Measurements from ENCODE around the gene ERG.

The ERG gene

DNA sequence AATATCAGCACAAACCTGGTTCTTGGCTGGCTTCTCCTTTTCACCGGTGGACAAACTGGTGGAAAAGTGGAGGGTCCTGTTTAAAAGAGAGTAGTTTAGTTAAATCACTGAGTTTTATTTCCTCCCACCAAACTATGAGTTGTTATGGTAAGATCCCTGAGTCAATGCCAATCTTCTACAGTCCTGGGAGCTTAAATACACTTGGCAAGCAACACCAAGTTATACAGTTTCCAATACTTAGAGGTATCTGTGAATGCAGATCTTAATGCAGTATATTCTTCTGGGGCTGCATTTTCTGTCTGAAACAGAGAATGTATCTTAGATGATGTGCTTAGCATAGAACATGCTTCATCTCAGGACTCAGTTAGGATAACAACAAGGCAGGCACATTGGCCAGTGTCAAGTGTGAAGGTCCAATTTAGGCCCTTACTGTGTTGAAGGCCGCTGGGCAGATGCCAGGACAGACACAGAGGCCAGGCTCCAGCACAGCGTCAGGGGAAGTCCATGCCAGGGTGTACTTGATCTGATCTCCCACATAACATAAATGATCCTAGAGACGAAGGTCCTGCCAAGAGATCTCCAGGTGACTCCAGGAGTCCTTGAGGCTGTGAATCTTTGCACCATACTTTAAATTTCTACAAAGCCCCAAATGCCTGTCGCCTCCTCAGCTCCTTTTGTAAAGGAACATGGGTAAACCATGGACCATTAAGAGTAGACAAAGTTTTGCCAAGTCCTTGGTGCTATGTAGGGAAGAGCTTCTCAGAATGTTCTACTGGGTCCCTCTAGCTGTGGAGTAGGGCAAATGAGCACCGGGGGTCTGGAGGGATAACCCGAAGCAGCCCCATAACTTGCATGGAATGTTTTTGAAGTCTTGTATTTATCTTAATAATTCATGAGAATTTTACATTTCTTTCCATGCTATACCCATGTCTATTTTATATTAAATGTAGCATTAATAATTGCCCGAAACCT is 164.7 kb downstream of the ERG start:
- DNase-seq (ENCODE audit: extremely low read depth, insufficient read length), result no peak
- no peaks in the 10 kb centered on the region for H3K36me3 ChIP-seq (ENCODE audit: control insufficient read depth, insufficient read depth, low read length)
- TF ChIP-seq CTCF (IDR thresholded peaks at IDR 0.05; ENCODE audit: insufficient read depth, low read length, poor library complexity, severe bottlenecking), result peak; percentile 36

DNA sequence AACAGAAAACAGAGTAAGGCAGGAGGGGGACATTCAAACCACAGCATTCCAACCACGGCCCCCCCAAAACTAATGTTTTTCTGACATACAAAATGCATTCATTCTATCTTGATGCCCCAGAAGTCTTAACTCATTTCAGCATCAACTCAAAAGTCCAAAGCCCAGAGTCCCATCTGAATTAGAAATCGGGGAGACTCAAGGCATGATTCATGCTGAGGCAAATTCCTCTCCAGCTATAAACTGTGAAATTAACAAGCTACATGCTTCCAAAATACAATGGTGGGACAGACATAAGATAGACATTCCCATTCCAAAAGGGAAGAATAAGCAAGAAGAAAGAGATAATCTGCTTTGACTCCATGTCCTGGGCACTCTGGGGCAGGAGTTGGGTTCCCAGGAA is 167.6 kb downstream of the ERG start:
- DNase-seq (ENCODE audit: extremely low read depth, insufficient read length), result no peak

More for the DNA sequence above, 164.7 kb downstream of the ERG start:
- no peaks in the 10 kb centered on the region for H3K27me3 ChIP-seq (replicated peaks; ENCODE audit: control insufficient read depth, insufficient read depth, low read length)
- no peak overlapping the region for H3K4me3 ChIP-seq (replicated peaks; ENCODE audit: low read depth, low read length)

More for the DNA sequence above, 167.6 kb downstream of the ERG start:
- H3K36me3 ChIP-seq (ENCODE audit: control insufficient read depth, insufficient read depth, low read length), result no peaks in the 10 kb centered on the region
- no peak overlapping the region for H3K4me3 ChIP-seq (replicated peaks; ENCODE audit: low read depth, low read length)
- H3K27me3 ChIP-seq (replicated peaks; ENCODE audit: control insufficient read depth, insufficient read depth, low read length), result no peaks in the 10 kb centered on the region
- TF ChIP-seq CTCF (IDR thresholded peaks at IDR 0.05; ENCODE audit: insufficient read depth, low read length, poor library complexity, severe bottlenecking), result no peak

All from GM06990 (cell line).